ENCODE results near the gene THBS2. TPM values are rescaled to one million over a fixed set of nuclear protein-coding genes. Genes with fewer than 3 reads are reported as not detected.

The THBS2 gene
- total and polyA plus RNA-seq, 2 of the 8 experiments (the other 6 are each of a cell fraction or from before 2014, with no cell fraction given) = 11.0 to 22.5 TPM

- no peak overlapping the region for H2AFZ ChIP-seq (ENCODE audit: low read length)
- TF ChIP-seq SUZ12 (IDR thresholded peaks at IDR 0.05; ENCODE audit: low read length) (no peak), SAP30 (IDR thresholded peaks at IDR 0.05; ENCODE audit: insufficient read depth, insufficient replicate concordance, low read length) (no peak), SP1 (IDR thresholded peaks at IDR 0.05; ENCODE audit: low read depth, low read length) (no peak), KDM5A (IDR thresholded peaks at IDR 0.05; ENCODE audit: low read length) (no peak), TCF12 (IDR thresholded peaks at IDR 0.05; ENCODE audit: low read depth, low read length) (no peak), RNF2 (IDR thresholded peaks at IDR 0.05; ENCODE audit: borderline replicate concordance, low read depth, low read length, missing control alignments, poor library complexity, severe bottlenecking) (no peak), SIRT6 (IDR thresholded peaks at IDR 0.05; ENCODE audit: low read length) (no peak), CHD2 (IDR thresholded peaks at IDR 0.05; ENCODE audit: low read length) (no peak), BRCA1 (IDR thresholded peaks at IDR 0.05; ENCODE audit: low read depth, low read length) (no peak), NRF1 (IDR thresholded peaks at IDR 0.05; ENCODE audit: low read depth, low read length) (no peak), FOSL1 (IDR thresholded peaks at IDR 0.05; ENCODE audit: insufficient read depth, low read depth, low read length) (no peak), RXRA (IDR thresholded peaks at IDR 0.05; ENCODE audit: insufficient read depth, low read depth, low read length) (no peak), CREB1 (IDR thresholded peaks at IDR 0.05) (no peak), MAFK (IDR thresholded peaks at IDR 0.05; ENCODE audit: low read depth, low read length) (no peak), EGR1 (IDR thresholded peaks at IDR 0.05; ENCODE audit: borderline replicate concordance, low read depth, low read length) (no peak), SRF (IDR thresholded peaks at IDR 0.05; ENCODE audit: low read depth, low read length) (no peak), POLR2A (IDR thresholded peaks at IDR 0.05; ENCODE audit: control extremely low read depth in 1 of 2, low read depth in 2 of 2, low read length in 2 of 2) (no peak)
- H2BK12ac ChIP-seq (ENCODE audit: low read depth, low read length) = no peak overlapping the region
- no peak overlapping the region for H2BK120ac ChIP-seq (replicated peaks; ENCODE audit: low read depth, low read length)
- FAIRE-seq (no peak), DNase-seq (ENCODE audit: low read depth in 1 of 2, low spot score in 2 of 2) (no peak)
- no peak overlapping the region for H2AK5ac ChIP-seq (ENCODE audit: low read depth, low read length)
- H3K27ac ChIP-seq (ENCODE audit: low read depth, low read length) = no peak overlapping the region
- H4K8ac ChIP-seq (ENCODE audit: extremely low read depth, insufficient read depth, low read length) = no peak overlapping the region
- no peak overlapping the region for H3K23ac ChIP-seq (ENCODE audit: insufficient read length)
- no peak overlapping the region for H4K91ac ChIP-seq (replicated peaks; ENCODE audit: insufficient read length, low read length)
- ChIA-PET POLR2A (ENCODE audit: partially characterized antibody) (no interaction called here), CTCF (ENCODE audit: partially characterized antibody) (no interaction called here)
- H3K9ac ChIP-seq (replicated peaks in 1 of 4; ENCODE audit: extremely low read depth in 1 of 4, low read depth in 3 of 4, low read length in 3 of 4) = no peak overlapping the region
- H2BK5ac ChIP-seq (ENCODE audit: low read depth, low read length) = no peak overlapping the region
- no peak overlapping the region for H4K5ac ChIP-seq (ENCODE audit: insufficient read length, low read depth, low read length)
- no peaks in the 10 kb centered on the region for H4K20me1 ChIP-seq (replicated peaks in 1 of 2; ENCODE audit: control insufficient read depth in 1 of 2, insufficient read depth in 2 of 2, low read length in 2 of 2)
- no peak overlapping the region for H2BK15ac ChIP-seq (ENCODE audit: low read length)
- H2BK20ac ChIP-seq (ENCODE audit: low read length) = no peak overlapping the region
- H3K4me1 ChIP-seq (replicated peaks in 1 of 4; ENCODE audit: control insufficient read depth in 3 of 4, insufficient read depth in 4 of 4, low read length in 3 of 4) = no peaks in the 10 kb centered on the region
- peaks cover 0 to 5% of the 10 kb centered on the region in 2 experiments; a peak in 2 of 4 replicates for H3K9me3 ChIP-seq (ENCODE audit: insufficient read depth in 2 of 2, low read depth in 1 of 2, low read length in 1 of 2)
- H3K14ac ChIP-seq (ENCODE audit: insufficient read length) = no peak overlapping the region
- H3K36me3 ChIP-seq (ENCODE audit: control insufficient read depth in 2 of 4, insufficient read depth in 4 of 4, low read length in 3 of 4) = no peaks in the 10 kb centered on the region
- no peak overlapping the region for H3K4me3 ChIP-seq (ENCODE audit: extremely low read depth in 1 of 4, insufficient read depth in 2 of 4, low read depth in 3 of 4, low read length in 4 of 4)
- H3K4ac ChIP-seq (replicated peaks; ENCODE audit: insufficient read length, low read depth, low read length) = no peak overlapping the region
- no peaks in the 10 kb centered on the region for H3K79me1 ChIP-seq (ENCODE audit: low read depth, low read length)
- H3K18ac ChIP-seq (ENCODE audit: extremely low read depth, low read length) = no peak overlapping the region
- H3K4me2 ChIP-seq (ENCODE audit: insufficient read depth in 1 of 2, low read depth in 2 of 2, low read length in 2 of 2) = no peak overlapping the region
- H3K56ac ChIP-seq (replicated peaks; ENCODE audit: insufficient read length, low read depth, low read length) = no peak overlapping the region
- H3K27me3 ChIP-seq (replicated peaks in 1 of 4; ENCODE audit: control insufficient read depth in 3 of 4, extremely low read depth in 1 of 4, insufficient read depth in 3 of 4, low read length in 3 of 4) = no peaks in the 10 kb centered on the region
- H3K23me2 ChIP-seq (ENCODE audit: low read depth, low read length) = no peaks in the 10 kb centered on the region; the same call in 1 of the 2 replicates
- no peaks in the 10 kb centered on the region for H3K79me2 ChIP-seq (ENCODE audit: control insufficient read depth in 1 of 2, insufficient read depth in 2 of 2, low read length in 2 of 2)
Observed at GRCh38 chr6:169208011-169208410, 45.6 kb downstream of the THBS2 start.

Measured in H1 (cell line).